Measurements from ENCODE around the gene CD81.

DNA sequence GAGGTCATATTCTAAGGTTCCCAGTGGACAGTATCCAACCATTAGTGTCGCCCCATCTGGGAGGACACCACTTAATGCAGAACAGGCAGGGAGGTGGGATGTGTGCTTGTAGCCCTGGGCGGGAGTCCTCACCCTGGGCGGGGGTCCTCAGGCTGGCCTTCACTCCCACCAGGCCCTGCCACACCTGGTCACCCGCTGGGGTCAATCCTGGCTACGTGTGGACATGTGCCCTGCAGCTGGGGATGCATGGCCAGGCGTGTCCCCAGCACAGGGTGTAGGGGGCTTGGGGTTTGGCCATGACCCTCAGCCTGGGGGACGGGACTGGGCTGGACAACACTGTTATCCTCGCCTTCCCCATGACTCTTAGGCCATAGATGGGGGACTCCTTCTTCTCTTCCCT lies 48.4 kb downstream of the CD81 start:
- TF ChIP-seq, protein P1, sequence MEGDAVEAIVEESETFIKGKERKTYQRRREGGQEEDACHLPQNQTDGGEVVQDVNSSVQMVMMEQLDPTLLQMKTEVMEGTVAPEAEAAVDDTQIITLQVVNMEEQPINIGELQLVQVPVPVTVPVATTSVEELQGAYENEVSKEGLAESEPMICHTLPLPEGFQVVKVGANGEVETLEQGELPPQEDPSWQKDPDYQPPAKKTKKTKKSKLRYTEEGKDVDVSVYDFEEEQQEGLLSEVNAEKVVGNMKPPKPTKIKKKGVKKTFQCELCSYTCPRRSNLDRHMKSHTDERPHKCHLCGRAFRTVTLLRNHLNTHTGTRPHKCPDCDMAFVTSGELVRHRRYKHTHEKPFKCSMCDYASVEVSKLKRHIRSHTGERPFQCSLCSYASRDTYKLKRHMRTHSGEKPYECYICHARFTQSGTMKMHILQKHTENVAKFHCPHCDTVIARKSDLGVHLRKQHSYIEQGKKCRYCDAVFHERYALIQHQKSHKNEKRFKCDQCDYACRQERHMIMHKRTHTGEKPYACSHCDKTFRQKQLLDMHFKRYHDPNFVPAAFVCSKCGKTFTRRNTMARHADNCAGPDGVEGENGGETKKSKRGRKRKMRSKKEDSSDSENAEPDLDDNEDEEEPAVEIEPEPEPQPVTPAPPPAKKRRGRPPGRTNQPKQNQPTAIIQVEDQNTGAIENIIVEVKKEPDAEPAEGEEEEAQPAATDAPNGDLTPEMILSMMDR (IDR thresholded peaks at IDR 0.05) = no peak
- TF ChIP-seq POLR2A (IDR thresholded peaks at IDR 0.05) = no peak

All from thyroid gland (tissue), 4 donors.